ENCODE results near the gene RIMBP2.

Gene RIMBP2

DNA sequence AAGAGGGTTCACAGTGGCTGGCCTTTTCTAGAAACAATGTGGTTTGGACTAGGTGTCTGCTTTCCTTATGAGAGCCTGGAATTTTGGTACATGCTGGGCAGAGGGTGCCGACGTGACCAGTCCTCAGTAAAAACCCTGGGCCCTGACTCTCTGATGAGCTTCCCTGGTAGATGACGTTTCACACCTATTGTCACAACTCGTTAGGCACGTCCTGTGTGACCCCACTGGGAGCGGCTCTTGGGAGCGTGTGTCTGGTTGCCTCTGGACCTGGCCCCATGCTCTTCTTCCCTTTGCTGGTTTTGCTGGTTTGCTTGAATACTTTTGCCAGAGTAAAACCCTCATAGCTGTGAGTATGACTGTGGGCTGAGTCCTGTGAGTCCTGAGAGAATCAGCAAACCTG lies 136.9 kb downstream of the RIMBP2 start:
- H3K27ac ChIP-seq (ENCODE audit: low read length) = no peak overlapping the region
- H3K36me3 ChIP-seq (ENCODE audit: insufficient read depth, low read length) = no peaks in the 10 kb centered on the region
- no peak overlapping the region for H2AFZ ChIP-seq (ENCODE audit: low read depth, low read length)
- peaks cover 15% of the 10 kb centered on the region for H3K4me1 ChIP-seq (ENCODE audit: insufficient read depth, low read length)
- H3K9ac ChIP-seq (ENCODE audit: low read depth, low read length) = no peak overlapping the region
- H3K27me3 ChIP-seq (ENCODE audit: insufficient read depth, low read length, poor library complexity) = no peaks in the 10 kb centered on the region
- H3K9me3 ChIP-seq (ENCODE audit: insufficient read depth, low read length, severe bottlenecking) = no peaks in the 10 kb centered on the region
- no peaks in the 10 kb centered on the region for H4K20me1 ChIP-seq (ENCODE audit: insufficient read depth, low read length)
- no peak for ATAC-seq (ENCODE audit: insufficient read depth, low read depth)
- H3K79me2 ChIP-seq (ENCODE audit: insufficient read depth, low read length) = no peaks in the 10 kb centered on the region
- no peak overlapping the region for H3K4me2 ChIP-seq (ENCODE audit: insufficient read depth, low read length)
- no peak overlapping the region for H3K4me3 ChIP-seq (ENCODE audit: low read depth in 1 of 2, low read length in 2 of 2)
- no peak for DNase-seq
- no peak for TF ChIP-seq EZH2 (IDR thresholded peaks at IDR 0.05; ENCODE audit: borderline replicate concordance, low read depth, low read length, severe bottlenecking)
- TF ChIP-seq, protein P1, sequence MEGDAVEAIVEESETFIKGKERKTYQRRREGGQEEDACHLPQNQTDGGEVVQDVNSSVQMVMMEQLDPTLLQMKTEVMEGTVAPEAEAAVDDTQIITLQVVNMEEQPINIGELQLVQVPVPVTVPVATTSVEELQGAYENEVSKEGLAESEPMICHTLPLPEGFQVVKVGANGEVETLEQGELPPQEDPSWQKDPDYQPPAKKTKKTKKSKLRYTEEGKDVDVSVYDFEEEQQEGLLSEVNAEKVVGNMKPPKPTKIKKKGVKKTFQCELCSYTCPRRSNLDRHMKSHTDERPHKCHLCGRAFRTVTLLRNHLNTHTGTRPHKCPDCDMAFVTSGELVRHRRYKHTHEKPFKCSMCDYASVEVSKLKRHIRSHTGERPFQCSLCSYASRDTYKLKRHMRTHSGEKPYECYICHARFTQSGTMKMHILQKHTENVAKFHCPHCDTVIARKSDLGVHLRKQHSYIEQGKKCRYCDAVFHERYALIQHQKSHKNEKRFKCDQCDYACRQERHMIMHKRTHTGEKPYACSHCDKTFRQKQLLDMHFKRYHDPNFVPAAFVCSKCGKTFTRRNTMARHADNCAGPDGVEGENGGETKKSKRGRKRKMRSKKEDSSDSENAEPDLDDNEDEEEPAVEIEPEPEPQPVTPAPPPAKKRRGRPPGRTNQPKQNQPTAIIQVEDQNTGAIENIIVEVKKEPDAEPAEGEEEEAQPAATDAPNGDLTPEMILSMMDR (IDR thresholded peaks at IDR 0.05; ENCODE audit: borderline replicate concordance, extremely low read depth, low read length, poor library complexity, severe bottlenecking) = no peak

DNA sequence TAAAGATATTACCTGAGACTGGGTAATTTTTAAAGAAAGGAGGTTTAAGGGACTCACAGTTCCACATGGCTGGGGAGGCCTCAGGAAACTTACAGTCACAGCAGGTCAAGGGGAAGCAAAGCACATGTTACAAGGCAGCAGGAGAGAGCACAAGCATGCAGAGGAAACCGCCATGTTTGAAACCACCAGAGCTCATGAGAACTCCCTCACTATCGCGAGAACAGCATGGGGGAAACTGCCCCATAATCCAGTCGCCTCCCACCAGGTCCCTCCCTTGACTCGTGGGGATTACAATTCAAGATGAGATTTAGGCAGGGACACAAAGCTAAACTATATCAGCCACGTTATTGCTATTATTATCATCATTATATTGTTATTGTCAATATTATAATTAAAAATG lies 138.7 kb downstream of the RIMBP2 start:
- TF ChIP-seq, protein P1 (IDR thresholded peaks at IDR 0.05; ENCODE audit: borderline replicate concordance, extremely low read depth, low read length, poor library complexity, severe bottlenecking) = no peak
- TF ChIP-seq EZH2 (IDR thresholded peaks at IDR 0.05; ENCODE audit: borderline replicate concordance, low read depth, low read length, severe bottlenecking) = no peak
- H3K4me1 ChIP-seq (ENCODE audit: insufficient read depth, low read length) = peaks cover 23% of the 10 kb centered on the region
- no peak for DNase-seq
- no peak overlapping the region for H3K4me2 ChIP-seq (ENCODE audit: insufficient read depth, low read length)
- no peaks in the 10 kb centered on the region for H3K27me3 ChIP-seq (ENCODE audit: insufficient read depth, low read length, poor library complexity)
- H2AFZ ChIP-seq (ENCODE audit: low read depth, low read length) = no peak overlapping the region
- no peaks in the 10 kb centered on the region for H3K79me2 ChIP-seq (ENCODE audit: insufficient read depth, low read length)
- H3K9me3 ChIP-seq (ENCODE audit: insufficient read depth, low read length, severe bottlenecking) = no peaks in the 10 kb centered on the region
- no peak overlapping the region for H3K9ac ChIP-seq (ENCODE audit: low read depth, low read length)
- no peaks in the 10 kb centered on the region for H3K36me3 ChIP-seq (ENCODE audit: insufficient read depth, low read length)
- ATAC-seq (ENCODE audit: insufficient read depth, low read depth) = no peak
- H3K4me3 ChIP-seq (ENCODE audit: low read depth in 1 of 2, low read length in 2 of 2) = no peak overlapping the region
- H3K27ac ChIP-seq (ENCODE audit: low read length) = no peak overlapping the region
- no peaks in the 10 kb centered on the region for H4K20me1 ChIP-seq (ENCODE audit: insufficient read depth, low read length)

DNA sequence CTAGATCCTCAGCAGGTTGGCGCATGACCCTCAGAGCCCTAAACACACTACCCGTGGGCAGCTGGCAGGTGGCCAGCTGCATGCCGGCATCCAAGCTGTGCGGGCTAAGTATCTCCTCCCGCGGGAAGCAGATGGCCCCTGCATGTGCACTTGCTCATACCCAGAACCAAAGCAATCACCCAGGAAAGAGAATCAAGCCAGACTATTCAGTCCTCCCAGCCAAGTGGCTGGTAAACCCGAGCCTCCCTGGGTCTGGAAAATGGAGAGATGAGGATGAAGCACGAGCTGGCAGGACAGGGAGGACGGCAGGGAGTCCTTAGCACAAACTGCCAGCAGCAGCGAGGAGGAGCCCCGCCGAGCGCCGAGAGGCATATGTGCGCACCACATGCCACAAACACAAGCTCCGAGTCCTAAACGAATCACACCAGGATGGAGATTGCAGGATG lies 139.7 kb downstream of the RIMBP2 start:
- TF ChIP-seq EZH2 (IDR thresholded peaks at IDR 0.05; ENCODE audit: borderline replicate concordance, low read depth, low read length, severe bottlenecking) = no peak
- TF ChIP-seq, protein P1 (IDR thresholded peaks at IDR 0.05; ENCODE audit: borderline replicate concordance, extremely low read depth, low read length, poor library complexity, severe bottlenecking) = no peak
- no peaks in the 10 kb centered on the region for H3K36me3 ChIP-seq (ENCODE audit: insufficient read depth, low read length)
- no peaks in the 10 kb centered on the region for H4K20me1 ChIP-seq (ENCODE audit: insufficient read depth, low read length)
- H3K27me3 ChIP-seq (ENCODE audit: insufficient read depth, low read length, poor library complexity) = no peaks in the 10 kb centered on the region
- no peak overlapping the region for H3K4me3 ChIP-seq (ENCODE audit: low read depth in 1 of 2, low read length in 2 of 2)
- DNase-seq (no peak), ATAC-seq (ENCODE audit: insufficient read depth, low read depth) (no peak)
- no peak overlapping the region for H2AFZ ChIP-seq (ENCODE audit: low read depth, low read length)
- no peak overlapping the region for H3K9ac ChIP-seq (ENCODE audit: low read depth, low read length)
- peaks cover 28% of the 10 kb centered on the region for H3K4me1 ChIP-seq (ENCODE audit: insufficient read depth, low read length)
- no peak overlapping the region for H3K4me2 ChIP-seq (ENCODE audit: insufficient read depth, low read length)
- no peaks in the 10 kb centered on the region for H3K9me3 ChIP-seq (ENCODE audit: insufficient read depth, low read length, severe bottlenecking)
- H3K27ac ChIP-seq (ENCODE audit: low read length) = no peak overlapping the region
- H3K79me2 ChIP-seq (ENCODE audit: insufficient read depth, low read length) = no peaks in the 10 kb centered on the region

DNA sequence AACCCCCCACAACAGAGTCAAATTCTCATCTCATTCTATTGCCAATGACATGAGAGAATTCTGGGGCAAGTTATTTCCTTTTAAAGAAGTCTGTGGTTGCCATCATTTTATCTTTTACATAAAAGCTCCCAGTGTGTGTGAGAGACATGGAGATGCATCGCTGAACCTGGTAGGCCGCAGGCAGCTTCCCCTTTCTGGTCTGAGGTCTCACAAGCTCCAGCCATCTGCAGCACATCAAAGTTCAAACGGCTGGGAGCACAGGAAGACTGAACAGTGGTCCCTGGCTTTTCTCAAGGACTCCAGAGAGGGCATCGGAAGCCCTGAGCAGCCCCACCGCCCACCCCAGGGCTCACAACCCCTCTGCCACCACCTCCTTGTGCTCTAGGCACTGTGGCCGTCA lies 141.7 kb downstream of the RIMBP2 start:
- no peak for TF ChIP-seq EZH2 (IDR thresholded peaks at IDR 0.05; ENCODE audit: borderline replicate concordance, low read depth, low read length, severe bottlenecking)
- TF ChIP-seq, protein P1 (IDR thresholded peaks at IDR 0.05; ENCODE audit: borderline replicate concordance, extremely low read depth, low read length, poor library complexity, severe bottlenecking) = no peak
- ATAC-seq (ENCODE audit: insufficient read depth, low read depth) = peak; percentile 47
- no peaks in the 10 kb centered on the region for H3K9me3 ChIP-seq (ENCODE audit: insufficient read depth, low read length, severe bottlenecking)
- H3K27ac ChIP-seq (ENCODE audit: low read length) = peak overlapping the region; percentile 52
- H3K4me2 ChIP-seq (ENCODE audit: insufficient read depth, low read length) = no peak overlapping the region
- no peak overlapping the region for H3K9ac ChIP-seq (ENCODE audit: low read depth, low read length)
- H3K27me3 ChIP-seq (ENCODE audit: insufficient read depth, low read length, poor library complexity) = no peaks in the 10 kb centered on the region
- no peak overlapping the region for H2AFZ ChIP-seq (ENCODE audit: low read depth, low read length)
- peak; percentile 53 for DNase-seq
- peaks cover 37% of the 10 kb centered on the region for H3K4me1 ChIP-seq (ENCODE audit: insufficient read depth, low read length)
- H4K20me1 ChIP-seq (ENCODE audit: insufficient read depth, low read length) = no peaks in the 10 kb centered on the region
- no peak overlapping the region for H3K4me3 ChIP-seq (ENCODE audit: low read depth in 1 of 2, low read length in 2 of 2)
- no peaks in the 10 kb centered on the region for H3K36me3 ChIP-seq (ENCODE audit: insufficient read depth, low read length)
- H3K79me2 ChIP-seq (ENCODE audit: insufficient read depth, low read length) = no peaks in the 10 kb centered on the region
